Fibroblast of mammary gland (primary cell): ENCODE results near the gene RASA3.

Experiments used
- DNase-seq: peaks from one replicate; pipeline ENCODE4 v3.0.0-alpha.2; 2010; ENCODE audit warnings: low read depth
- H3K4me3 ChIP-seq: 2 replicates; pipeline ENCODE4 v1.5.1; 2011; ENCODE audit warnings: low read depth, mild to moderate bottlenecking, low read length, moderate library complexity; ENCODE audit not compliant: control insufficient read depth
- CTCF ChIP-seq: conservative IDR thresholded peaks from 2 replicates; pipeline ENCODE4 v1.5.1; 2011; ENCODE audit warnings: low read depth, low read length, inconsistent platforms; ENCODE audit not compliant: control insufficient read depth, insufficient read depth

Gene RASA3

GRCh38 chr13:114071991-114072390 is 60.4 kb downstream of the RASA3 start:
- no peak for TF ChIP-seq CTCF
- no peak for DNase-seq
- no peak overlapping the region for H3K4me3 ChIP-seq

GRCh38 chr13:114071410-114071809 is 61.0 kb downstream of the RASA3 start:
- no peak overlapping the region for H3K4me3 ChIP-seq
- TF ChIP-seq CTCF: no peak
- no peak for DNase-seq

DNA sequence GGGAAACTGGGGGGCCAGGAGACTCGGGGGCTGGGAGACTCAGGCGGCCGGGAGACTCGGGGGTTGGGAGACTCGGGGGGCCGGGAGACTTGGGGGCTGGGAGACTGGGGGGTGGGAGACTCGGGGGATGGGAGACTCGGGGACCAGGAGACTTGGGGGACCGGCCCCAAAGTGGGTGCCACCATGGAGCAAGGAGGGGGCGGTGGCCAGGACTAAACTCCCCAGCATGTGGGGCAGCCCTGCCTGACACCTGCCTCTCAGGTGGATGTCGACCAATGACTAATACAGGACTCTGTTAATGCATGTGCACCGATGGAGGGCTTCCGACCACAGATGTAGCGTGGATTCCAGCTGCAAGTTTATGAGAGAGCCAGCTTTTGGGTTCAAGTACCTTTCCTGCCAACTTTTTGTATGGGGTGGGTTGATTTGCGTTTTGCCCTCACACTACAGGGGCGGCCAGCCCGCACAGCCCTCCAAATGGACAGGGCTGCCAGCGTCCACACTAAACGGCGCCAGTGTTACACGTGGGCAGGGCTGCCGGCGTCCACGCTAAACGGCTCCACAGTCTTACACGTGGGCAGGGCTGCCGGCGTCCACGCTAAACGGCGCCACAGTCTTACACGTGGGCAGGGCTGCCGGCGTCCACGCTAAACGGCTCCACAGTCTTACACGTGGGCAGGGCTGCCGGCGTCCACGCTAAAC is 62.2 kb downstream of the RASA3 start:
- no peak for TF ChIP-seq CTCF
- H3K4me3 ChIP-seq: no peak overlapping the region
- no peak for DNase-seq

DNA sequence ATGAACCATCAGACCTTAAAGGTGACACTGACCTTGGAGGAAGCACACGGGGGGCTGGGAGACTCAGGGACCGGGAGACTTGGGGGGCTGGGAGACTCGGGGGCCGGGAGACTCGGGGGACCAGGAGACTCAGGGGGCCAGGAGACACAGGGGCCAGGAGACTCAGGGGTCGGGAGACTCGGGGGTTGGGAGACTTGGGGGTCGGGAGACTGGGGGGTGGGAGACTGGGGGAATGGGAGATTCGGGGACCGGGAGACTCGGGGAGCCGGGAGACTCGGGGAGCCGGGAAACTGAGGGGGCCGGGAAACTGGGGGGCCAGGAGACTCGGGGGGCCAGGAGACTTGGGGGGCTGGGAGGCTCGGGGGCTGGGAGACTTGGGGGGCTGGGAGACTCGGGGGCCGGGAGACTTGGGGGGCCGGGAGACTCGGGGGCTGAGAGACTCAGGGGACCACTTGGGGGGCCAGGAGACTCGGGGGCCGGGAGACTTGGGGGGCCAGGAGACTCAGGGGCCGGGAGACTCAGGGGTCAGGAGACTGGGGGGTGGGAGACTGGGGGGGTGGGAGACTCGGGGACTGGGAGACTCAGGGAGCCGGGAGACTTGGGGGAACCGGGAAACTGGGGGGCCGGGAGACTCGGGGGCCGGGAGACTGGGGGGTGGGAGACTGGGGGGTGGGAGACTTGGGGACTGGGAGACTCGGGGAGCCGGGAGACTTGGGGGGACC is 62.9 kb downstream of the RASA3 start:
- no peak for TF ChIP-seq CTCF
- DNase-seq: no peak
- H3K4me3 ChIP-seq: no peak overlapping the region

DNA sequence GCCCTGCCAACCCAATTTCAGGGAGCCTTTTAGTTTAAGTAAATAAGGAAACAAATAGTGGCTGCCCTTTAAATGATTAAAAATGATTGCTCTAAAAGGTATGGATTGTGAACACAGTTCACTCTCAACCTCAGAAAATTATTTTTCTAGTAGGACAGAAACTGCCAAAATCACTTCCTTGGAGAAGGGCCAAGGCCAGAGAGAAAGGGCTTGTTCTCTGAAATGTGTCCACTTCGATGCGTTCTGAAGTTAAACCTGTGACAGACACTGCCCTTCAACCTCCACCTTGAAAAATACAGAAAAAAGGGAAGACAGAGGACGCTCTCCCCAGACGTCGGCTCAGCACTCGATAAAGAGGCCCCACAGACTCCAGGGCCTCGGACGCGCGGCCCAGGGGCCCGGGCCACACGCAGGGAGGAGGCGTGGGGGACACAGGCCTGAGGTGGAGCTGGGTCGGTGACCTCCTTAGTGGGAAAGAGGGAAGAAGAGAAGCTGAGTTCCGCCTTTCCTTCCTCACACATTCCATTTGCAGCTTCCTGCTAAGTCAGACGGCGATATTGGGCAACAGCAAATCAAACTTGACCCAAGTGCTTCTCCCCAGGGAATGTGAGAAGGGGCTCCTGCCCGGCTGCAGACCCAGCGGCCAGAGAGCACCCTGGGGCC is 63.6 kb downstream of the RASA3 start:
- TF ChIP-seq CTCF: no peak

DNA sequence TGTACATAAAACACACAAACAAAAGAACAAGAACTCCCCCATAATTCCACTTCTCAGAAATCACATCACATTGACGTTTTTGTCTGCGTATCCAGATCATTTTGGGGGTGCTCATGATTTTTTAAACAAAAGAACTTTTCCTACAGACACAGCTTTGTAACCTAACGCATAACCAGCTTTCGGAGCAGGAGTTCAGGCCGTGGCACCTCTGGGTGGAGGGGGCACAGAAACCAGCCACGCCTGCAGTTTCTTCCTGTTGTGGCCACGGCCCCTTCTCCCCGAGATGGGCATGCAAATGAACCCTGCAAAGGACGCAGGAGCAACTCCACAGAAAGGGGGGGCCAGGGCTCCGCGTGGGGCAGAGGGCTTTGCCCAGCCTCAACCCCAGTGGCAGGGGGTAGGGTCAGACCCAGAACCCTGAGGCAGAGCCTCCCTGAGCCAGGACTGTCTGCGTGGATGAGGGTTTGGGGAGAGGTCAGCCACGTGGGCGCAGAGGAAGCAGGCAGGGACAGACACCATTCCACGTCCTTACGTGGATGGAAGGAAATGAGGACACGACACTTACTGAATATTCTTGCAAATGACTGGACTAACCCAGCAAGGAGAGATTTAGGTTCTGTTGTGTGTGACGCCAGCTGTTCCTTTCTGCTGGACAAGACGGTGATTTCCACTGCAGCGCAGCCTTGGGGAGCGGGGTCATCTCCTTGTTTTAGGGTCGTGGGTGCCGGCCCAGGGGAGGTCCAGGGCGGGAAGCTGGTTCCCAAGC is 64.4 kb downstream of the RASA3 start:
- DNase-seq: no peak
- no peak overlapping the region for H3K4me3 ChIP-seq
- no peak for TF ChIP-seq CTCF

More for the DNA sequence above, 63.6 kb downstream of the RASA3 start:
- DNase-seq: peak; percentile 85
- no peak overlapping the region for H3K4me3 ChIP-seq
